SK-N-SH (cell line): ENCODE data around the gene CIAO2A. TPM values are rescaled to one million over a fixed set of nuclear protein-coding genes. Genes with fewer than 3 reads are reported as not detected.

Experiments
- CTCF ChIA-PET: fragments of 300-600, 350-600 bp; formaldehyde crosslinking; extraction: SDS; loops from one replicate; lab custom pipeline; 2021; lab: Yijun Ruan, JAX
- POLR2A ChIA-PET: fragments of 350-600 bp; sonication (Branson Sonifier 250); formaldehyde crosslinking; extraction: SDS; loops from one replicate; lab custom pipeline; 2020; ENCODE audit warnings: antibody characterized with exemption, inconsistent platforms; lab: Yijun Ruan, JAX
- DNase-seq: peaks from one replicate; pipeline ENCODE4 v3.0.0; 2012
- H2AFZ ChIP-seq: fragments of 200-600 bp; sonication (generic); 2 replicates; pipeline ENCODE4 v1.8.1; 2016; ENCODE audit warnings: antibody characterized with exemption, mild to moderate bottlenecking, low read depth
- H3F3A ChIP-seq: fragments of 200-600 bp; sonication (generic); replicated peaks from 2 replicates; pipeline ENCODE3; 2016; ENCODE audit warnings: antibody characterized with exemption, mild to moderate bottlenecking; ENCODE audit not compliant: insufficient read depth
- H3K27ac ChIP-seq, 2 experiments: fragments of 200-500 bp in 1 of 2; fragments of 200-600 bp in 1 of 2; sonication (Bioruptor generic) in 1 of 2; sonication (generic), shearing (Covaris generic) in 1 of 2; 2 replicates each; pipeline versions ENCODE4 v1.5.1 to v1.6.1; 2014 to 2016; ENCODE audit warnings: low read depth in 2 of 2, inconsistent platforms in 1 of 2, low read length in 1 of 2, mild to moderate bottlenecking in 1 of 2, mixed read lengths in 1 of 2
- H3K27me3 ChIP-seq: fragments of 200-600 bp; sonication (generic), shearing (Covaris generic); 2 replicates; pipeline ENCODE4 v1.6.1; 2016; ENCODE audit warnings: mixed run types; ENCODE audit not compliant: insufficient read depth
- H3K36me3 ChIP-seq, 2 experiments: fragments of 200-500 bp in 1 of 2; fragments of 200-600 bp in 1 of 2; sonication (Bioruptor generic) in 1 of 2; sonication (generic) in 1 of 2; replicated peaks in 1 of 2; 2 replicates each; pipeline versions ENCODE3 to v1.5.1; 2014 to 2016; ENCODE audit warnings: low read length in 1 of 2, mild to moderate bottlenecking in 1 of 2; ENCODE audit not compliant: insufficient read depth in 2 of 2, control insufficient read depth in 1 of 2
- H3K4me1 ChIP-seq, 2 experiments: fragments of 200-500 bp in 1 of 2; fragments of 200-600 bp in 1 of 2; sonication (Bioruptor generic) in 1 of 2; sonication (generic), shearing (Covaris generic) in 1 of 2; 2 replicates each; pipeline versions ENCODE4 v1.5.1 to v1.6.1; 2014 to 2016; ENCODE audit warnings: low read depth in 1 of 2, low read length in 1 of 2, mixed run types in 1 of 2; ENCODE audit not compliant: insufficient read depth in 2 of 2, control insufficient read depth in 1 of 2
- H3K4me2 ChIP-seq: fragments of 200-600 bp; sonication (generic), shearing (Covaris generic); 2 replicates; pipeline ENCODE4 v1.6.1; 2017; ENCODE audit warnings: mixed run types
- H3K4me3 ChIP-seq, 2 experiments: fragments of 200-500 bp in 1 of 2; fragments of 200-600 bp in 1 of 2; sonication (Bioruptor generic) in 1 of 2; sonication (generic), shearing (Covaris generic) in 1 of 2; 2 replicates each; pipeline versions ENCODE4 v1.5.1 to v1.8.1; 2014 to 2016; ENCODE audit warnings: low read depth in 2 of 2, inconsistent platforms in 1 of 2, low read length in 1 of 2, mild to moderate bottlenecking in 1 of 2, mixed read lengths in 1 of 2, moderate library complexity in 1 of 2
- H3K79me2 ChIP-seq: fragments of 200-600 bp; sonication (generic); 2 replicates; pipeline ENCODE4 v1.8.1; 2017; ENCODE audit warnings: mild to moderate bottlenecking; ENCODE audit not compliant: insufficient read depth
- H3K9ac ChIP-seq: fragments of 200-600 bp; sonication (generic); 2 replicates; pipeline ENCODE4 v1.6.1; 2017; ENCODE audit warnings: mixed run types
- H3K9me2 ChIP-seq: fragments of 200-600 bp; sonication (generic); 2 replicates; pipeline ENCODE4 v1.6.1; 2017; ENCODE audit warnings: mixed run types
- H3K9me3 ChIP-seq: fragments of 200-600 bp; sonication (generic); 2 replicates; pipeline ENCODE4 v1.6.1; 2017; ENCODE audit warnings: mixed run types, mild to moderate bottlenecking, moderate library complexity
- H4K20me1 ChIP-seq: fragments of 200-600 bp; sonication (generic); 2 replicates; pipeline ENCODE4 v1.6.1; 2017; ENCODE audit warnings: mild to moderate bottlenecking, mixed run types; ENCODE audit not compliant: insufficient read depth
- CTCF ChIP-seq: fragments of 200-600 bp; sonication (generic); IDR thresholded peaks from 2 replicates; pipeline ENCODE4 v1.6.1; 2017; ENCODE audit warnings: antibody characterized with exemption, mild to moderate bottlenecking, moderate library complexity
- EZH2phosphoT487 ChIP-seq: fragments of 200-600 bp; sonication (generic); IDR thresholded peaks from 2 replicates; pipeline ENCODE4 v1.6.1; 2017; ENCODE audit warnings: low read depth, mixed run types, mild to moderate bottlenecking, antibody characterized with exemption, moderate library complexity, borderline replicate concordance
- FOSL2 ChIP-seq: IDR thresholded peaks from 2 replicates; pipeline ENCODE4 v1.4.0; 2012; ENCODE audit warnings: low read depth, mild to moderate bottlenecking, moderate library complexity, borderline replicate concordance
- FOXM1 ChIP-seq: IDR thresholded peaks from 2 replicates; pipeline ENCODE4 v1.4.0; 2012; ENCODE audit warnings: low read depth, mild to moderate bottlenecking
- GABPA ChIP-seq: IDR thresholded peaks from 2 replicates; pipeline ENCODE4 v1.4.0; 2012; ENCODE audit warnings: low read depth, mild to moderate bottlenecking
- GATA2 ChIP-seq: sonication (generic); formaldehyde crosslinking; IDR thresholded peaks from 2 replicates; pipeline ENCODE4 v1.5.0; 2020; ENCODE audit warnings: mild to moderate bottlenecking, missing genetic modification reagents
- IRF3 ChIP-seq: fragments of 150-350 bp; IDR thresholded peaks from 2 replicates; pipeline ENCODE4 v1.6.1; 2016; ENCODE audit warnings: mild to moderate bottlenecking, low read depth, low read length
- JUND ChIP-seq: IDR thresholded peaks from 2 replicates; pipeline ENCODE4 v1.4.0; 2012
- MXI1 ChIP-seq: IDR thresholded peaks from 2 replicates; pipeline ENCODE4 v1.6.1; 2012; ENCODE audit warnings: mild to moderate bottlenecking, low read depth, low read length, improper control_type of control experiment
- NFIC ChIP-seq: IDR thresholded peaks from 2 replicates; pipeline ENCODE4 v1.4.0; 2012; ENCODE audit warnings: borderline replicate concordance
- NRF1 ChIP-seq: IDR thresholded peaks from 2 replicates; pipeline ENCODE4 v1.6.1; 2012; ENCODE audit warnings: low read depth, mild to moderate bottlenecking, low read length
- POLR2AphosphoS5 ChIP-seq: IDR thresholded peaks from 2 replicates; pipeline ENCODE4 v1.6.1; 2012; ENCODE audit warnings: low read depth, low read length
- RAD21 ChIP-seq: IDR thresholded peaks from 2 replicates; pipeline ENCODE4 v1.6.1; 2012; ENCODE audit warnings: mild to moderate bottlenecking, low read length
- RCOR1 ChIP-seq: fragments of 150-350 bp; IDR thresholded peaks from 2 replicates; pipeline ENCODE4 v1.6.1; 2017; ENCODE audit warnings: antibody characterized with exemption, low read length
- REST ChIP-seq: IDR thresholded peaks from 2 replicates; pipeline ENCODE4 v1.6.1; 2012; ENCODE audit warnings: mild to moderate bottlenecking, low read depth, low read length, moderate library complexity
- RFX5 ChIP-seq: IDR thresholded peaks from 2 replicates; pipeline ENCODE4 v1.6.1; 2012; ENCODE audit warnings: mild to moderate bottlenecking, improper control_type of control experiment, low read length
- RXRA ChIP-seq: IDR thresholded peaks from 2 replicates; pipeline ENCODE4 v1.4.0; 2012; ENCODE audit warnings: low read depth, mild to moderate bottlenecking, borderline replicate concordance
- TCF12 ChIP-seq: IDR thresholded peaks from 2 replicates; pipeline ENCODE4 v1.4.0; 2012
- TEAD4 ChIP-seq: IDR thresholded peaks from 2 replicates; pipeline ENCODE4 v1.4.0; 2012; ENCODE audit warnings: mild to moderate bottlenecking, borderline replicate concordance; ENCODE audit not compliant: insufficient read depth
- USF1 ChIP-seq: IDR thresholded peaks from 2 replicates; pipeline ENCODE4 v1.4.0; 2012; ENCODE audit warnings: low read depth, borderline replicate concordance
- USF2 ChIP-seq: fragments of 150-350 bp; IDR thresholded peaks from 2 replicates; pipeline ENCODE4 v1.6.1; 2017; ENCODE audit warnings: antibody characterized with exemption, low read length, low read depth, borderline replicate concordance
- YY1 ChIP-seq: IDR thresholded peaks from 2 replicates; pipeline ENCODE4 v1.4.0; 2012; ENCODE audit warnings: low read depth, mild to moderate bottlenecking
- WGBS: methylation state at CpG from one replicate; pipeline ENCODE4 v1.1.6; 2017; ENCODE audit warnings: low lambda C conversion rate; 5-methylcytosine and 5-hydroxymethylcytosine counted together
- polyA plus RNA-seq, 3 experiments: library from polyadenylated mRNA; depleted of rRNA; stranded (reverse); fragments of >200 nt; gene quantifications; 2 replicates each; pipeline ENCODE4 v1.2.3, GENCODE V29; 2012

Gene CIAO2A
- polyA plus RNA-seq, 1 of the 3 experiments (the other 2 are of a cell fraction): 65.3 TPM

- Histone ChIP-seq H2AFZ (no peak overlapping the region), H3K4me1 (no peaks in the 10 kb centered on the region), H3K9ac (no peak overlapping the region), H3F3A (peaks cover 2% of the 10 kb centered on the region), H3K9me2 (no peaks in the 10 kb centered on the region), H3K27me3 (no peaks in the 10 kb centered on the region), H3K4me3 (no peak overlapping the region), H3K9me3 (no peaks in the 10 kb centered on the region), H3K79me2 (no peaks in the 10 kb centered on the region), H3K36me3 (no peaks in the 10 kb centered on the region), H3K4me2 (no peak overlapping the region), H4K20me1 (no peaks in the 10 kb centered on the region), H3K27ac (no peak overlapping the region)
- WGBS: 88% methylated on average over 1 of the region's 1 CpG
- ChIA-PET CTCF (interaction anchor here (1.2 to 1.5 kb wide), 4 partner anchors 10 to 271 kb away, joined by 3 to 4 read pairs (median 4); no protein-coding TSS in a partner anchor), POLR2A (no interaction called here)
- TF ChIP-seq CTCF (no peak), RXRA (no peak), FOXM1 (no peak), JUND (no peak), USF2 (no peak), NFIC (no peak), RCOR1 (no peak), REST (no peak), GATA2 (CRISPR knock-in tag) (no peak), FOSL2 (no peak), MXI1 (no peak), RFX5 (no peak)
- no peak for DNase-seq
These were observed 70.4 kb downstream of the CIAO2A start for GRCh38 chr15:64023220-64023619.

- Histone ChIP-seq H3K27me3 (no peaks in the 10 kb centered on the region), H3K4me2 (no peak overlapping the region), H3K9me3 (no peaks in the 10 kb centered on the region), H3K4me1 (no peaks in the 10 kb centered on the region), H3F3A (no peaks in the 10 kb centered on the region), H2AFZ (no peak overlapping the region), H3K36me3 (no peaks in the 10 kb centered on the region), H4K20me1 (no peaks in the 10 kb centered on the region), H3K9ac (no peak overlapping the region), H3K9me2 (no peaks in the 10 kb centered on the region), H3K27ac (no peak overlapping the region), H3K79me2 (no peaks in the 10 kb centered on the region), H3K4me3 (no peak overlapping the region)
- DNase-seq: no peak
- POLR2A ChIA-PET: no interaction called here
- CTCF ChIA-PET: interaction anchor here (1.2 to 1.5 kb wide), 3 partner anchors 24 to 413 kb away, joined by 3 to 4 read pairs (median 3); no protein-coding TSS in a partner anchor
- 94% methylated on average over 6 of the region's 6 CpGs for WGBS
- TF ChIP-seq RAD21 (no peak), GABPA (no peak), MXI1 (no peak), TCF12 (no peak), USF1 (no peak), POLR2AphosphoS5 (no peak), TEAD4 (no peak), EZH2phosphoT487 (no peak), IRF3 (no peak), YY1 (no peak), NRF1 (no peak), FOSL2 (no peak), NFIC (no peak)
These were observed 71.1 kb downstream of the CIAO2A start for GRCh38 chr15:64022571-64022970.
